HG02588 (cell line): ENCODE data around the gene OLFM1.
"Not testable (repeated sequence)": the region's sequence is repeated elsewhere in the genome, so short reads cannot be mapped to it uniquely, and the experiment has no call there.

Experiments
- ATAC-seq: cut with Tn5 transposase; IDR thresholded peaks from one replicate; pipeline ENCODE4 v1.9.1; 2021; ENCODE audit warnings: mild to moderate bottlenecking, moderate library complexity; ENCODE audit not compliant: unreplicated experiment

OLFM1 gene

GRCh38 chr9:135056541-135056940 lies 30.9 kb upstream of the OLFM1 start:
- ATAC-seq: no peak

GRCh38 chr9:135060461-135061116 lies 26.9 kb upstream of the OLFM1 start:
- no peak for ATAC-seq

- no peak for ATAC-seq
Observed at GRCh38 chr9:135061441-135061840, 26.0 kb upstream of the OLFM1 start.

- ATAC-seq: no peak
Observed at GRCh38 chr9:135062254-135062653, 25.2 kb upstream of the OLFM1 start.

GRCh38 chr9:135063466-135063865 lies 24.0 kb upstream of the OLFM1 start:
- not testable (repeated sequence) for ATAC-seq

- ATAC-seq: not testable (repeated sequence)
Observed at GRCh38 chr9:135063888-135064287, 23.6 kb upstream of the OLFM1 start.

- no peak for ATAC-seq
Observed at GRCh38 chr9:135065151-135065550, 22.3 kb upstream of the OLFM1 start.

GRCh38 chr9:135065804-135066203 lies 21.7 kb upstream of the OLFM1 start:
- no peak for ATAC-seq

GRCh38 chr9:135066291-135066690 lies 21.2 kb upstream of the OLFM1 start:
- ATAC-seq: no peak

- ATAC-seq: no peak
Observed at GRCh38 chr9:135067096-135067710, 20.3 kb upstream of the OLFM1 start.

- no peak for ATAC-seq
Observed at GRCh38 chr9:135068776-135069415, 18.6 kb upstream of the OLFM1 start.

- no peak for ATAC-seq
Observed at GRCh38 chr9:135069558-135070197, 17.8 kb upstream of the OLFM1 start.

GRCh38 chr9:135070198-135070951 lies 17.1 kb upstream of the OLFM1 start:
- ATAC-seq: no peak

- no peak for ATAC-seq
Observed at GRCh38 chr9:135070964-135071735, 16.3 kb upstream of the OLFM1 start.

GRCh38 chr9:135073081-135073740 lies 14.3 kb upstream of the OLFM1 start:
- ATAC-seq: no peak

- ATAC-seq: no peak
Observed at GRCh38 chr9:135073741-135074305, 13.6 kb upstream of the OLFM1 start.

GRCh38 chr9:135074354-135075233 lies 12.9 kb upstream of the OLFM1 start:
- ATAC-seq: no peak
